Measurements from ENCODE around the gene ATP5F1D. TPM values are rescaled to one million over a fixed set of nuclear protein-coding genes. Genes with fewer than 3 reads are reported as not detected.

The ATP5F1D gene
- total and polyA plus RNA-seq, 2 donors (not counting 1 experiment from before 2014, with no cell fraction given): 150 to 166 TPM

DNA sequence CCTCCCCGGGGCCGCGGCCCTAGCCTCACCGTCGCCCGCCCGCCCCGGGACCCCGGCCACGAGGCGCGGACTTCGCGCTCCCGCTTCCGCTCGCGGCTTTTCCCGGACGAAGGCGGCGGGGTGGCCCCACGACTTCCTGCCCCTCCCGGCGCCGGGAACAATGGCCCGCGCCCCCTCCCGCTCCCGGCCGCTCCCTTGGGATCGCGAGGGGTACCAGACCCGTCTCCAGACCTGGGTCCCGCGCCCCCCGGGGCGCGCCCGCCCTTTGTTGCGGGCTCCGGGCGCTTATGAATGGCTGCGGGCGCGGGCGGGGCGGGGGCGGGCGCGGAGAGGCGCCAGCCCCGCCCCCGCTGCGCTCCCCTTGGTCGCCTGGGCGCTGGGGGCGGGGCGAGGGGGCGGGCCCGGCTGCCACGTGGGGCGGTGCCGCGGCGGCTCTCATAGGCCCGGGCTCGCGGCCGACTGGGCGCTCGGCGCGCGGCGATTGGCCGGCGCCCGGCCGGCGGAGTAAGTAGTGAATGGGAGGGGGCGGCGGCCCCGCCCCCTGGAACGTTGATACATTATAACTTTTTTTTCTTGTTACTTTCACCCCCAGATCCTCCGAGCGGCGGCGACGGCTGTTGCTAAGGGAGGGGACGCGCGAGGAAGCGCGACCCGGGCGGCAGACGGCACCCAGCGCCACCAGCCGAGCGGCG is 7.9 kb downstream of the ATP5F1D start:
- H3K4me3 ChIP-seq (ENCODE audit: control extremely low read depth in 1 of 5, extremely low read depth in 1 of 5, insufficient read depth in 1 of 5, low read depth in 2 of 5, low read length in 4 of 5): peak overlapping the region in 4 of 5 experiments; percentile 72 to 92 (median 88)
- H3K4me1 Mint-ChIP-seq: peaks cover 27% of the 10 kb centered on the region
- TF ChIP-seq CTCF (IDR thresholded peaks at IDR 0.05): no peak
- TF ChIP-seq EZH2 (IDR thresholded peaks at IDR 0.05; ENCODE audit: borderline replicate concordance, insufficient read depth, low read depth, low read length, poor library complexity, severe bottlenecking): no peak
- no peak overlapping the region for H2AFZ ChIP-seq (ENCODE audit: insufficient read depth, low read depth, low read length, poor library complexity, severe bottlenecking)
- H3K36me3 ChIP-seq (replicated peaks in 1 of 2; ENCODE audit: control extremely low read depth in 1 of 2, control insufficient read depth in 1 of 2, extremely low read depth in 1 of 2, insufficient read depth in 2 of 2, low read length in 1 of 2): peaks cover 0 to 16% of the 10 kb centered on the region in 2 experiments
- peaks cover 42% of the 10 kb centered on the region for H4K20me1 ChIP-seq (ENCODE audit: control insufficient read depth, insufficient read depth, low read length, poor library complexity, severe bottlenecking)
- H3K4me3 Mint-ChIP-seq: peak overlapping the region; percentile 86
- DNase-seq: peak; percentile 98
- ChIA-PET POLR2A (interaction anchor here (0.9 to 2.5 kb wide), 4 partner anchors 10 to 19 kb away, joined by 6 to 33 read pairs (median 8); partner anchors contain the start of gene CIRBP), CTCF (interaction anchor here (0.7 to 2.3 kb wide), 2 partner anchors 8 to 18 kb away, joined by 3 to 31 read pairs; no protein-coding TSS in a partner anchor)
- H3K27ac ChIP-seq (ENCODE audit: low read length in 2 of 2): peak overlapping the region; percentile 73 to 94
- H3K27me3 Mint-ChIP-seq: no peaks in the 10 kb centered on the region
- no peaks in the 10 kb centered on the region for H3K9me3 Mint-ChIP-seq (ENCODE audit: insufficient read depth)
- intact Hi-C loops (cut with micrococcal nuclease): loop anchor here (1.0 to 10.0 kb wide), 5 partner anchors 12 to 1935 kb away; partner anchors contain the start of genes CNN2, NCLN, RNU6-2 and TMEM259
- peak overlapping the region; percentile 92 for H3K27ac Mint-ChIP-seq
- no peaks in the 10 kb centered on the region for H3K27me3 ChIP-seq (replicated peaks in 1 of 4; ENCODE audit: control extremely low read depth in 1 of 4, control insufficient read depth in 3 of 4, insufficient read depth in 4 of 4, low read length in 3 of 4)
- H3K9ac ChIP-seq (ENCODE audit: low read length): peak overlapping the region; percentile 88
- WGBS (ENCODE audit: insufficient coverage): under 1% methylated on average over 83 of the region's 102 CpGs
- H3K79me2 ChIP-seq (ENCODE audit: control insufficient read depth, insufficient read depth, low read length): peaks cover 41% of the 10 kb centered on the region
- ATAC-seq (ENCODE audit: low read depth): peak; percentile 48
- H3K9me3 ChIP-seq (ENCODE audit: control extremely low read depth in 1 of 3, control insufficient read depth in 2 of 3, insufficient read depth in 1 of 3, low read length in 2 of 3): no peaks in the 10 kb centered on the region
- peaks cover 29 to 56% of the 10 kb centered on the region in 2 donors for H3K4me1 ChIP-seq (ENCODE audit: control insufficient read depth in 2 of 2, insufficient read depth in 2 of 2, low read length in 2 of 2)
- H3K4me2 ChIP-seq (replicated peaks; ENCODE audit: low read depth, low read length, poor library complexity, severe bottlenecking): peak overlapping the region; percentile 99
